Measurements from ENCODE around the gene ERH. TPM values are rescaled to one million over a fixed set of nuclear protein-coding genes. Genes with fewer than 3 reads are reported as not detected.

Gene ERH
- total and polyA plus RNA-seq, 10 of the 15 experiments (the other 5 are each of a cell fraction or from before 2014, with no cell fraction given) = 255 to 852 (median 382) TPM

DNA sequence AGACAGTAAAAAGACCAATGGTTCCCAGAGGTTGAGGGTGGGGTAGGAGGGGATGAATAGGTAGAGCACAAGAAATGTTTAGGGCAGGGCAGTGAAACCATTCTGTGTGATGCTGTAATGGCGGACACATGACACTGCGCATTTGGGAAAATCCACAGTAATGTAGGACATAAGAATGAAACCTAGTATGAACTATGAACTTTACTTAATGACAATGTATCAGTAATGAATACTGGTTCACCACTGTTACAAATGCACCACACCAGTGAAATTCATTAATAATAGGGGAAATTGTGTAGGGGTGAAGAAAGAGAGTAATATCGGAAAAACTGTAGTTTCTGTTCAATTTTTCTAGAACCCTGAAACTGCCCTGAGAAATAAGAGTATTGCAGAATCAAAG is 5.6 kb downstream of the ERH start (continued):
- TF ChIP-seq ZBED1 (IDR thresholded peaks at IDR 0.05; ENCODE audit: borderline replicate concordance) = no peak
- TF ChIP-seq ETV6 (conservative IDR thresholded peaks at IDR 0.05 in 1 of 2, IDR thresholded peaks at IDR 0.05 in 1 of 2; ENCODE audit: borderline replicate concordance in 1 of 2, low read depth in 1 of 2) = no peak
- no peak for TF ChIP-seq SREBF2 (IDR thresholded peaks at IDR 0.05; ENCODE audit: low read length)
- TF ChIP-seq NBN (IDR thresholded peaks at IDR 0.05) = no peak
- TF ChIP-seq, protein P1, sequence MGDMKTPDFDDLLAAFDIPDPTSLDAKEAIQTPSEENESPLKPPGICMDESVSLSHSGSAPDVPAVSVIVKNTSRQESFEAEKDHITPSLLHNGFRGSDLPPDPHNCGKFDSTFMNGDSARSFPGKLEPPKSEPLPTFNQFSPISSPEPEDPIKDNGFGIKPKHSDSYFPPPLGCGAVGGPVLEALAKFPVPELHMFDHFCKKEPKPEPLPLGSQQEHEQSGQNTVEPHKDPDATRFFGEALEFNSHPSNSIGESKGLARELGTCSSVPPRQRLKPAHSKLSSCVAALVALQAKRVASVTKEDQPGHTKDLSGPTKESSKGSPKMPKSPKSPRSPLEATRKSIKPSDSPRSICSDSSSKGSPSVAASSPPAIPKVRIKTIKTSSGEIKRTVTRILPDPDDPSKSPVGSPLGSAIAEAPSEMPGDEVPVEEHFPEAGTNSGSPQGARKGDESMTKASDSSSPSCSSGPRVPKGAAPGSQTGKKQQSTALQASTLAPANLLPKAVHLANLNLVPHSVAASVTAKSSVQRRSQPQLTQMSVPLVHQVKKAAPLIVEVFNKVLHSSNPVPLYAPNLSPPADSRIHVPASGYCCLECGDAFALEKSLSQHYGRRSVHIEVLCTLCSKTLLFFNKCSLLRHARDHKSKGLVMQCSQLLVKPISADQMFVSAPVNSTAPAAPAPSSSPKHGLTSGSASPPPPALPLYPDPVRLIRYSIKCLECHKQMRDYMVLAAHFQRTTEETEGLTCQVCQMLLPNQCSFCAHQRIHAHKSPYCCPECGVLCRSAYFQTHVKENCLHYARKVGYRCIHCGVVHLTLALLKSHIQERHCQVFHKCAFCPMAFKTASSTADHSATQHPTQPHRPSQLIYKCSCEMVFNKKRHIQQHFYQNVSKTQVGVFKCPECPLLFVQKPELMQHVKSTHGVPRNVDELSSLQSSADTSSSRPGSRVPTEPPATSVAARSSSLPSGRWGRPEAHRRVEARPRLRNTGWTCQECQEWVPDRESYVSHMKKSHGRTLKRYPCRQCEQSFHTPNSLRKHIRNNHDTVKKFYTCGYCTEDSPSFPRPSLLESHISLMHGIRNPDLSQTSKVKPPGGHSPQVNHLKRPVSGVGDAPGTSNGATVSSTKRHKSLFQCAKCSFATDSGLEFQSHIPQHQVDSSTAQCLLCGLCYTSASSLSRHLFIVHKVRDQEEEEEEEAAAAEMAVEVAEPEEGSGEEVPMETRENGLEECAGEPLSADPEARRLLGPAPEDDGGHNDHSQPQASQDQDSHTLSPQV (IDR thresholded peaks at IDR 0.05) = no peak
- TF ChIP-seq ZSCAN29 (IDR thresholded peaks at IDR 0.05) = no peak
- TF ChIP-seq ZNF274 (IDR thresholded peaks at IDR 0.05; ENCODE audit: insufficient read depth, insufficient read length) = no peak
- TF ChIP-seq RUNX3 (IDR thresholded peaks at IDR 0.05; ENCODE audit: low read length) = peak; percentile 7; the same call in 1 of the 2 replicates
- TF ChIP-seq YBX1 (IDR thresholded peaks at IDR 0.05) = no peak
- TF ChIP-seq, protein P2, sequence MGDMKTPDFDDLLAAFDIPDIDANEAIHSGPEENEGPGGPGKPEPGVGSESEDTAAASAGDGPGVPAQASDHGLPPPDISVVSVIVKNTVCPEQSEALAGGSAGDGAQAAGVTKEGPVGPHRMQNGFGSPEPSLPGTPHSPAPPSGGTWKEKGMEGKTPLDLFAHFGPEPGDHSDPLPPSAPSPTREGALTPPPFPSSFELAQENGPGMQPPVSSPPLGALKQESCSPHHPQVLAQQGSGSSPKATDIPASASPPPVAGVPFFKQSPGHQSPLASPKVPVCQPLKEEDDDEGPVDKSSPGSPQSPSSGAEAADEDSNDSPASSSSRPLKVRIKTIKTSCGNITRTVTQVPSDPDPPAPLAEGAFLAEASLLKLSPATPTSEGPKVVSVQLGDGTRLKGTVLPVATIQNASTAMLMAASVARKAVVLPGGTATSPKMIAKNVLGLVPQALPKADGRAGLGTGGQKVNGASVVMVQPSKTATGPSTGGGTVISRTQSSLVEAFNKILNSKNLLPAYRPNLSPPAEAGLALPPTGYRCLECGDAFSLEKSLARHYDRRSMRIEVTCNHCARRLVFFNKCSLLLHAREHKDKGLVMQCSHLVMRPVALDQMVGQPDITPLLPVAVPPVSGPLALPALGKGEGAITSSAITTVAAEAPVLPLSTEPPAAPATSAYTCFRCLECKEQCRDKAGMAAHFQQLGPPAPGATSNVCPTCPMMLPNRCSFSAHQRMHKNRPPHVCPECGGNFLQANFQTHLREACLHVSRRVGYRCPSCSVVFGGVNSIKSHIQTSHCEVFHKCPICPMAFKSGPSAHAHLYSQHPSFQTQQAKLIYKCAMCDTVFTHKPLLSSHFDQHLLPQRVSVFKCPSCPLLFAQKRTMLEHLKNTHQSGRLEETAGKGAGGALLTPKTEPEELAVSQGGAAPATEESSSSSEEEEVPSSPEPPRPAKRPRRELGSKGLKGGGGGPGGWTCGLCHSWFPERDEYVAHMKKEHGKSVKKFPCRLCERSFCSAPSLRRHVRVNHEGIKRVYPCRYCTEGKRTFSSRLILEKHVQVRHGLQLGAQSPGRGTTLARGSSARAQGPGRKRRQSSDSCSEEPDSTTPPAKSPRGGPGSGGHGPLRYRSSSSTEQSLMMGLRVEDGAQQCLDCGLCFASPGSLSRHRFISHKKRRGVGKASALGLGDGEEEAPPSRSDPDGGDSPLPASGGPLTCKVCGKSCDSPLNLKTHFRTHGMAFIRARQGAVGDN (IDR thresholded peaks at IDR 0.05) = peak; percentile 87
- no peak for TF ChIP-seq CHD1 (IDR thresholded peaks at IDR 0.05; ENCODE audit: low read depth, low read length)
- TF ChIP-seq, protein P3, sequence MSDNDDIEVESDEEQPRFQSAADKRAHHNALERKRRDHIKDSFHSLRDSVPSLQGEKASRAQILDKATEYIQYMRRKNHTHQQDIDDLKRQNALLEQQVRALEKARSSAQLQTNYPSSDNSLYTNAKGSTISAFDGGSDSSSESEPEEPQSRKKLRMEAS (IDR thresholded peaks at IDR 0.05; ENCODE audit: low read depth, low read length) = no peak
- TF ChIP-seq IKZF2 (IDR thresholded peaks at IDR 0.05) = peak in 1 of 2 experiments; percentile 75; a peak in 2 of 4 replicates
- no peak for TF ChIP-seq CHD4 (IDR thresholded peaks at IDR 0.05)
- peak; percentile 46 for TF ChIP-seq RELA (IDR thresholded peaks at IDR 0.05; ENCODE audit: borderline replicate concordance, partially characterized antibody)
- no peak for TF ChIP-seq STAT1 (conservative IDR thresholded peaks at IDR 0.05)
- TF ChIP-seq SMC3 (IDR thresholded peaks at IDR 0.05; ENCODE audit: borderline replicate concordance, low read length) = no peak
- TF ChIP-seq NFIC (IDR thresholded peaks at IDR 0.05; ENCODE audit: low read depth, low read length) = peak; percentile 47; the same call in 1 of the 2 replicates
- no peak for TF ChIP-seq MYC (IDR thresholded peaks at IDR 0.05; ENCODE audit: insufficient read depth, insufficient read length, insufficient replicate concordance, low read length, severe bottlenecking)
- TF ChIP-seq, protein P4, sequence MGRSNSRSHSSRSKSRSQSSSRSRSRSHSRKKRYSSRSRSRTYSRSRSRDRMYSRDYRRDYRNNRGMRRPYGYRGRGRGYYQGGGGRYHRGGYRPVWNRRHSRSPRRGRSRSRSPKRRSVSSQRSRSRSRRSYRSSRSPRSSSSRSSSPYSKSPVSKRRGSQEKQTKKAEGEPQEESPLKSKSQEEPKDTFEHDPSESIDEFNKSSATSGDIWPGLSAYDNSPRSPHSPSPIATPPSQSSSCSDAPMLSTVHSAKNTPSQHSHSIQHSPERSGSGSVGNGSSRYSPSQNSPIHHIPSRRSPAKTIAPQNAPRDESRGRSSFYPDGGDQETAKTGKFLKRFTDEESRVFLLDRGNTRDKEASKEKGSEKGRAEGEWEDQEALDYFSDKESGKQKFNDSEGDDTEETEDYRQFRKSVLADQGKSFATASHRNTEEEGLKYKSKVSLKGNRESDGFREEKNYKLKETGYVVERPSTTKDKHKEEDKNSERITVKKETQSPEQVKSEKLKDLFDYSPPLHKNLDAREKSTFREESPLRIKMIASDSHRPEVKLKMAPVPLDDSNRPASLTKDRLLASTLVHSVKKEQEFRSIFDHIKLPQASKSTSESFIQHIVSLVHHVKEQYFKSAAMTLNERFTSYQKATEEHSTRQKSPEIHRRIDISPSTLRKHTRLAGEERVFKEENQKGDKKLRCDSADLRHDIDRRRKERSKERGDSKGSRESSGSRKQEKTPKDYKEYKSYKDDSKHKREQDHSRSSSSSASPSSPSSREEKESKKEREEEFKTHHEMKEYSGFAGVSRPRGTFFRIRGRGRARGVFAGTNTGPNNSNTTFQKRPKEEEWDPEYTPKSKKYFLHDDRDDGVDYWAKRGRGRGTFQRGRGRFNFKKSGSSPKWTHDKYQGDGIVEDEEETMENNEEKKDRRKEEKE (IDR thresholded peaks at IDR 0.05) = no peak
- no peak for TF ChIP-seq KDM1A (IDR thresholded peaks at IDR 0.05; ENCODE audit: borderline replicate concordance)
- TF ChIP-seq TCF12 (IDR thresholded peaks at IDR 0.05; ENCODE audit: low read depth, low read length) = no peak
